ENCODE data around the gene PTF1A.

The PTF1A gene

DNA sequence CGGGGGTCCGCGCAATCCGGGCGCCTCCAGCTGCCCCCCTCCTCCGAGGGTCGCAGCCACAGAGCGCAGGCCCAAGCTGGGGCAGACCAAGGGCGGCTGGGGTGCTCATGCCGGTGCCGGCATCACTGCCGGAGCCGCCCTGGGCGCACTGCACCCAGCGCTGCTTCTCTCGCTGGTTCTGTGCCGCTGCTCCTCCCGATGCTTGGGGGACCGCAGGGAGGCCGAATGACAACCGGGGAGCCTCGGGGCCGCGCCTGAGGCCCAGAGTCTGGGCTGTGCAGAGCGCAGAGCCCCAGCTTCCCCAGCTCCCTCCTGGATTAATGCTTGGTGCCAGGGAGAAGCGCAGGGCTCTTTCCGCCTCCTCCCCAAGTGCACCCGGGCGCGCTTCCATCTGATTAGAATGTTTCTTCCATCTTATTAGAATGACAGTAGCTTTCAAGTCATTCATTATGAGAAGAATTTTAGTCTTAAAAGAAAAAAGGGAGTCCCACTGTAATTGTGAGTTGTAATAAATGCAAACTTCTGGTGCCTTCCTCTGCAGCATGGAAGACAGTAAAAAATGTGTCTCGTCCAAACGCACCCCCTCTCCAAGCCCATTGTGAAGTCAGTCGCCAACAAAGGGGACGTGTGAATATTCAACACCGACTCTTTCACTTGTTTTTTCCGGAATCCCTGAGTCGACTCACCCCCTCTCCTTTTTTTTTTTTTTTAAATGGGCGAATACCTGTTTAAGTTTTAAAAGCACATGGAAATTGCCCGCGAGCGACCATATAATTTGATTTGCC, 19.5 kb upstream of the PTF1A start:
- H3K27me3 Mint-ChIP-seq = peaks cover 70% of the 10 kb centered on the region
- CTCF ChIA-PET = no interaction called here
- H3K4me1 Mint-ChIP-seq = no peaks in the 10 kb centered on the region
- H3K4me3 Mint-ChIP-seq = no peak overlapping the region
- DNase-seq = no peak
- no peaks in the 10 kb centered on the region for H3K9me3 Mint-ChIP-seq
- no peaks in the 10 kb centered on the region for H3K36me3 Mint-ChIP-seq
- H3K27ac Mint-ChIP-seq = no peak overlapping the region

GRCh38 chr10:23173214-23174073, 18.7 kb upstream of the PTF1A start:
- H3K4me3 Mint-ChIP-seq = no peak overlapping the region
- H3K4me1 Mint-ChIP-seq = no peaks in the 10 kb centered on the region
- DNase-seq = no peak
- H3K36me3 Mint-ChIP-seq = no peaks in the 10 kb centered on the region
- CTCF ChIA-PET = no interaction called here
- no peak overlapping the region for H3K27ac Mint-ChIP-seq
- H3K9me3 Mint-ChIP-seq = no peaks in the 10 kb centered on the region
- H3K27me3 Mint-ChIP-seq = peaks cover 75% of the 10 kb centered on the region

DNA sequence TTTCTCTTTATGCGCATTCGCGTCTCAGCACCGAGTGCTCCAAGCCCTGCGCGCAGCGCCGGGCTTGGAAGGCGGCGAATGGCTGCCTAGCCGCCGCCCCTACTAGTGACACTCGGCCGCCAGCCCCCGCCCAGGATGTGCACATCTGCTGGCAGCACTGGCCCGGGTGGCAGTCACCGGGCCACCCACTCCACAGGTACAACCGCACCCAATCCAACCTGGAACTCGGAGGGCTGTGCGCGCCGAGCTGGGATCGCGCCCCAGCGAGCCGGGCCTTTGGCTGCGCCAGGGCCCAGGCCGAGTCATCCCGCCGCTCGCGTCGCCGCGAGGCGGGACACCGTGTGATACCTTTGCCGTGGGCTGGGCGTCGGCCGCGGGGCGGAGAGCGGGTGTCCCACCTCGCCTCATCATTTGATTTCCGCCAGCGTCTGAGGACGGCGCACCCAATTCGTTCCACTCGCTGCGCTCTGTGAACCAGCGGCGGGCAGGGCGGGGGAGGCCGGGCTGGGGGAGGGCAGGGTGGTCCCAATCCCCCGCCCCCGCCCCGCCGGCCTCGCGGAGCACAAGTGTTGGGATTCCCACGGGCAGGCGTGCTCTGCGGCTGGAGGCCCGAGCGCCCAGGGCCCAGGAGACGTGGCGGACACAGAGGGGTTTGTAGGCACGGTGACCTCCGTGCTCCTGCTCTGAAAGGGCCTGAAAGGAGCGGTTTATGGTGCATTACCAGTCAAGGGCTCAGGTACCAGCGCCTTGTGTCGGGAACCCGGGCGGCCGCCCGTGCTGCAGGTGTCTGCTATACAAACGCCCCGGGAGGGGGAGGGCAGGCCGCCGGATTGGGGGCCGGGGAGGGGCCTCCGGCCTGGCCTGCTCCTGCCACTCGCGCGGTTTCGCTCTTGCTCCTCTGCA, 17.8 kb upstream of the PTF1A start:
- CTCF ChIA-PET = no interaction called here
- no peaks in the 10 kb centered on the region for H3K4me1 Mint-ChIP-seq
- no peaks in the 10 kb centered on the region for H3K36me3 Mint-ChIP-seq
- H3K4me3 Mint-ChIP-seq = no peak overlapping the region
- no peaks in the 10 kb centered on the region for H3K9me3 Mint-ChIP-seq
- H3K27ac Mint-ChIP-seq = no peak overlapping the region
- peaks cover 82% of the 10 kb centered on the region for H3K27me3 Mint-ChIP-seq
- no peak for DNase-seq

DNA sequence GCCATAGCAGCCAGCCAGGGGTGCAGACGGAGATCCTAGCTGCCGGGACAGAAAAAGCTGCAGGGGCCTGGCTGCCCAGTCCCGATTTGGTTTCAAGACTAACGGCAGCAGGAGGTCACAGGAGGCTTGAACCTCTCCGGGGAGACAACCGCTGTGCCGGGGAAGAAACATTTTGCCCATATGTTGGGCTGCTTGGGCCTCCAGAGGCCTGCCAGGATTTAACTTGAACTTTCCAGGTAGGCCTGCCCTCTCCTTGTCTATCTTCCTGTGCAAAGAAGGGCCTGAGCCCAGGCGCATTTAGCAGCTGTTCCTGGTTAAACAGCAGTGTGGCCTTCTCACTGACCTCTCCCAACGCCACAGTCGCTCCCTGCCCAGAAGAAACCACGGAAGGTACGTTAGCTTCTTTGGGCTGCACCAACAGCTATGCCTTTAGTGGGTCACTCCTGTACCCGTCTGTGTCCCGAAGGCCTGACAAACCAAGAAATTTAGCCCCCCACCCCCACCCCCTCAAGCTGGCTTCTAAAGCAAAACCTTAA, 17.1 kb upstream of the PTF1A start:
- peaks cover 82% of the 10 kb centered on the region for H3K27me3 Mint-ChIP-seq
- H3K9me3 Mint-ChIP-seq = no peaks in the 10 kb centered on the region
- H3K4me3 Mint-ChIP-seq = no peak overlapping the region
- H3K4me1 Mint-ChIP-seq = no peaks in the 10 kb centered on the region
- no peak overlapping the region for H3K27ac Mint-ChIP-seq
- DNase-seq = no peak
- CTCF ChIA-PET = no interaction called here
- no peaks in the 10 kb centered on the region for H3K36me3 Mint-ChIP-seq

GRCh38 chr10:23186178-23186577, 5.9 kb upstream of the PTF1A start:
- no peaks in the 10 kb centered on the region for H3K4me1 Mint-ChIP-seq
- peaks cover 60% of the 10 kb centered on the region for H3K27me3 Mint-ChIP-seq
- DNase-seq = no peak
- CTCF ChIA-PET = interaction anchor here (1.4 kb wide), 1 partner anchor 8 kb away, joined by 3 read pairs; no protein-coding TSS in a partner anchor
- H3K27ac Mint-ChIP-seq = no peak overlapping the region
- no peaks in the 10 kb centered on the region for H3K36me3 Mint-ChIP-seq
- no peaks in the 10 kb centered on the region for H3K9me3 Mint-ChIP-seq
- H3K4me3 Mint-ChIP-seq = no peak overlapping the region

DNA sequence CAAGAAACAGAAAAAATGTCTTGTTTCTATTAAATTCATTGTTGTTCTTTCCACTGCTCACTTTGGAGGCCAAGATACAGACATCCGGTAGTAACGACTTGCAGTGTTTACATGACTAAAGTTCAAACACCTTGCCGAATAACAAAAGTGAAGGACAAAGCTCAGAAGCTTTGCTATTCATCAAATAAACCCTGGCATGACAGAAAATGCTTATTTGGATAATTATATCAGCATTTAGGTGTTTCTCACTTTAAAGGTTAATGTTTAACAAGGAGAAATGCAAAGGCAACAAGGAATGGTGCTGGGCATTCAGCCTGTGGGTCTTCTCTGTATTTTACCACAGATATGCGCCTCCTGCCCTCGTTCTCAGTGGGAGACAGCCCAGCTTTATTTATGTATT, 5.4 kb upstream of the PTF1A start:
- Mint-ChIP-seq H3K27me3 (peaks cover 64% of the 10 kb centered on the region), H3K9me3 (no peaks in the 10 kb centered on the region), H3K4me1 (no peaks in the 10 kb centered on the region), H3K27ac (no peak overlapping the region), H3K4me3 (no peak overlapping the region), H3K36me3 (no peaks in the 10 kb centered on the region)
- DNase-seq = no peak
- CTCF ChIA-PET = interaction anchor here (0.6 to 1.4 kb wide), 2 partner anchors 8 to 600 kb away, joined by 3 to 5 read pairs; no protein-coding TSS in a partner anchor

DNA sequence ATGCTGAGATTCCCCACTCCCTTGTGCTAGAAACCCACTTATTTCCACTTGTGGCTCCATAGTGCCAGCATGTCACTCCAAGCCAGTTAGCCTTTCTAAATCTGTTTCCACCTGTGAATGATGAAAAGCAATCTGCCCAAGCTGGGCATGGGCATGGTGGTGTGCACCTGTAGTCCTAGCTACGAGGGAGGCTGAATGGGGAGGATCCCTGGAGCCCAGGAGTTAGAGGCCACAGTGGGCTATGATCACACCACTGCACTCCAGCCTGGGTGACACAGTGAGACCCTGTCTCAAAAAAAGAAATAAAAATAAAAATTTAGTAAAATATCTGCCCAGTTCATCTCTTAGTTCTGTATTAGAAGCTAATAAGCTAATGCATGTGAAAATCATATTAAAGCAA, 5.0 kb upstream of the PTF1A start:
- no peak overlapping the region for H3K4me3 Mint-ChIP-seq
- no peaks in the 10 kb centered on the region for H3K9me3 Mint-ChIP-seq
- no peak for DNase-seq
- H3K36me3 Mint-ChIP-seq = no peaks in the 10 kb centered on the region
- CTCF ChIA-PET = interaction anchor here (0.6 to 1.4 kb wide), 2 partner anchors 9 to 600 kb away, joined by 3 to 5 read pairs; no protein-coding TSS in a partner anchor
- H3K27ac Mint-ChIP-seq = no peak overlapping the region
- peaks cover 68% of the 10 kb centered on the region for H3K27me3 Mint-ChIP-seq
- H3K4me1 Mint-ChIP-seq = no peaks in the 10 kb centered on the region

- CTCF ChIA-PET = interaction anchor here (1.2 kb wide), 1 partner anchor 31 kb away, joined by 5 read pairs; no protein-coding TSS in a partner anchor
- no peak overlapping the region for H3K4me3 Mint-ChIP-seq
- H3K36me3 Mint-ChIP-seq = no peaks in the 10 kb centered on the region
- H3K27me3 Mint-ChIP-seq = peaks cover 75% of the 10 kb centered on the region
- DNase-seq = no peak
- H3K9me3 Mint-ChIP-seq = no peaks in the 10 kb centered on the region
- peaks cover 2% of the 10 kb centered on the region for H3K4me1 Mint-ChIP-seq
- no peak overlapping the region for H3K27ac Mint-ChIP-seq
Measured at GRCh38 chr10:23189024-23189423, 3.1 kb upstream of the PTF1A start.

- CTCF ChIA-PET = no interaction called here
- Mint-ChIP-seq H3K36me3 (no peaks in the 10 kb centered on the region), H3K4me3 (no peak overlapping the region), H3K27ac (no peak overlapping the region), H3K9me3 (no peaks in the 10 kb centered on the region), H3K27me3 (peaks cover 94% of the 10 kb centered on the region), H3K4me1 (peaks cover 2% of the 10 kb centered on the region)
- DNase-seq = no peak
Measured at GRCh38 chr10:23190872-23191763, 994 bp upstream of the PTF1A start.

DNA sequence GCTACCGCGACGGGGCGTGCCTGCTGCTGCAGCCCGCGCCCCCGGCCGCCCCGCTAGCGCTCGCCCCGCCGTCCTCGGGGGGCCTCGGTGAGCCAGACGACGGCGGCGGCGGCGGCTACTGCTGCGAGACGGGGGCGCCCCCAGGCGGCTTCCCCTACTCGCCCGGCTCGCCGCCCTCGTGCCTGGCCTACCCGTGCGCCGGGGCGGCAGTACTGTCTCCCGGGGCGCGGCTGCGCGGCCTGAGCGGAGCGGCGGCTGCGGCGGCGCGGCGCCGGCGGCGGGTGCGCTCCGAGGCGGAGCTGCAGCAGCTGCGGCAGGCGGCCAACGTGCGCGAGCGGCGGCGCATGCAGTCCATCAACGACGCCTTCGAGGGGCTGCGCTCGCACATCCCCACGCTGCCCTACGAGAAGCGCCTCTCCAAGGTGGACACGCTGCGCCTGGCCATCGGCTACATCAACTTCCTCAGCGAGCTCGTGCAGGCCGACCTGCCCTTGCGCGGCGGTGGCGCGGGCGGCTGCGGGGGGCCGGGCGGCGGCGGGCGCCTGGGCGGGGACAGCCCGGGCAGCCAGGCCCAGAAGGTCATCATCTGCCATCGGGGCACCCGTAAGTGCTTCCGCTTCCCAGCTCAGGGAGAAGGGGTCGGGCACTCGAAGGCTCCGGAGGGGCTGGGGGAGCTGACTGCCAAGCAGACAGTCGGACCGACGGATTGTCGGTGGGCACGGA, 761 bp downstream of the PTF1A start:
- H3K4me1 Mint-ChIP-seq = peaks cover 2% of the 10 kb centered on the region
- CTCF ChIA-PET = interaction anchor here (0.6 kb wide), 1 partner anchor 331 kb away, joined by 3 read pairs; no protein-coding TSS in a partner anchor
- peaks cover 97% of the 10 kb centered on the region for H3K27me3 Mint-ChIP-seq
- H3K4me3 Mint-ChIP-seq = no peak overlapping the region
- DNase-seq = no peak
- no peak overlapping the region for H3K27ac Mint-ChIP-seq
- no peaks in the 10 kb centered on the region for H3K36me3 Mint-ChIP-seq
- no peaks in the 10 kb centered on the region for H3K9me3 Mint-ChIP-seq

DNA sequence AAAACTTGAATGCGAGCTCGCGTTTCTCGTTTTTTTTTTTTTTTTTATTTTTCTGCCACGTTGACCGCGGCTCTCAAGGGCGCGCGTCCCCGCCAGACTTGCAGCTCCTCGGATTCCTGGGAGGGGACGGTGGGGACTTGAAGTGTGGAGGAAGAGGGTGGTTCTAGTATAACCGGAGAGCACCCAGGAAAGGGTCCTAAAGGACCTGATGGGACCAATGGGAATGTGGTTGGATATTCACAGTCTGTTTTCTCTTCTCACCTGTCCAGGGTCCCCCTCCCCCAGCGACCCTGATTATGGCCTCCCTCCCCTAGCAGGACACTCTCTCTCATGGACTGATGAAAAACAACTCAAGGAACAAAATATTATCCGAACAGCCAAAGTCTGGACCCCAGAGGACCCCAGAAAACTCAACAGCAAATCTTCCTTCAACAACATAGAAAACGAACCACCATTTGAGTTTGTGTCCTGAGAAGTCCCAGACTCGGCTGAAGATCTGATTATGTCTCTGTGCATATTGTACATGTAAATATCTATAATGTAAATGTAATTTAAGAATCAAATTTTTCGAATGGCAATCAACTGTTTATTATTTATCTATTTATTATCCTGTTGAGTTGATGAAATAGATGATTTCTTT, 1.4 kb downstream of the PTF1A start:
- peak overlapping the region; percentile 70 for H3K27ac Mint-ChIP-seq
- CTCF ChIA-PET = no interaction called here
- peaks cover 2% of the 10 kb centered on the region for H3K4me1 Mint-ChIP-seq
- DNase-seq = no peak
- peak overlapping the region; percentile 26 for H3K4me3 Mint-ChIP-seq
- no peaks in the 10 kb centered on the region for H3K9me3 Mint-ChIP-seq
- no peaks in the 10 kb centered on the region for H3K36me3 Mint-ChIP-seq
- H3K27me3 Mint-ChIP-seq = peaks cover 97% of the 10 kb centered on the region

DNA sequence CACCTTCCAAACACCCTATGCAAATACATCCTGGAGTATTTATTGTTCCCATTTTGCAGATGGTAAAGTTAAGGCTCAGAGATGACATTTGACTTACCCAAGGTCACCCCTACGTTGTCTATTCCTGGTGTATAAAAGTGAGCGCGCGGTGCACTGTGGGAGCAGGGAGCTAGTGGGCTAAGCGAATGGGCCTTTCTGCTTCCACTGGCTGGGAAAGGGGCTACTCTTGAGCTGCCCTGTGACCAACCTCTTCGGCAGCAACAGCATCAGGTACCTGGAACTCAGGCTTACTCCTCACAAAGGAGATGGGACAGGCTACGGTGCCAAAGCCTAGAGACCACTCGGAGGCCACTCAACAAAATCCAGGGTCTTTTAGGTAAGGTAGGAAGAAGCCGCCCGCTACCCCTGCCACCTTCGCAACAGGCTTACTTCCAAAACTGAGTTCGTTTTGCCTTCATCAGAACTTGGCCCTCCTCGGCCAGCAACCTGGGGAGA, 2.4 kb downstream of the PTF1A start:
- no peak for DNase-seq
- Mint-ChIP-seq H3K9me3 (no peaks in the 10 kb centered on the region), H3K36me3 (no peaks in the 10 kb centered on the region), H3K4me3 (no peak overlapping the region), H3K4me1 (peaks cover 2% of the 10 kb centered on the region), H3K27me3 (peaks cover 97% of the 10 kb centered on the region), H3K27ac (no peak overlapping the region)
- CTCF ChIA-PET = no interaction called here
